ENCODE measurements around the gene MTSS2. TPM values are rescaled to one million over a fixed set of nuclear protein-coding genes. Genes with fewer than 3 reads are reported as not detected.

The MTSS2 gene
- total RNA-seq, 1 donor from 2014 or later = 83.9 TPM

DNA sequence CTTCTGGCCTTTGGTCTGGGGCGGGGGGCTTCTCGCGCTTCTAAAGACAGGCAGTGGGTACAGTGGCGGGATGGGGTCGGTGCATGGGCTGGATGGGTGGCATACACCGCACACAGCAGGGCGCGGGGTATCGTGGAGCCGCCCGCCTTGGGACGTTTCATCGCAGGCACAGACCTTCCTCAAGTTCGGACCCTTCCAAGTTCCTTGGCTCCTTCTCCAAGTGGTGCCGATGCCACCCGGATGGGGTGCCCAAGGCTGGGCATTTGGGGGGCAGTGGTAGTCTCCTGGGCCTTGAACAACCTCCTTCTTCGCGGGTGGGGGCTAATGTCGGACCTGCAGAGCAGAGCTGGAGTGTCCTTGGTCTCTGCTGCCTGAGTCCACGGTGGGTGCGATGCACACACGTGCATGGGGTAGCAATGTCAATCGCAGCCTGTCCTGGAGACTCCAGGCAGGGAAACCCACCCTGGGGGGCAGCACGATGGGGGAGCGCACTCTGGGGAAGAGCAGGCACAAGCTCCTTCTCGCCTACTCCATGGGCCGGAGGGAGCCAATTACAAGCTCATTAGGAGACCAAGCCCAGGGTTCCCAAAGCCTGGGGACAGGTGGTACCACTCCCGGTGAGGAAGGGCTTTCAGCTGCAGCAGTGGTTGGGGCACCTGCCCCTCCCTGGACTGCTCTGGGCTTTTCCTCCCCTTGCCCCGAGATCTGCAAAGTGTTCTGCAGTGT lies 686 bp upstream of the MTSS2 start:
- Histone ChIP-seq H3K27ac (replicated peaks) (peak overlapping the region; percentile 93), H3K4me1 (peaks cover 96% of the 10 kb centered on the region), H3K36me3 (no peaks in the 10 kb centered on the region), H3K4me3 (peak overlapping the region; percentile 87), H3K27me3 (ENCODE audit: low read depth) (no peaks in the 10 kb centered on the region), H3K9me3 (replicated peaks) (no peaks in the 10 kb centered on the region)
- intact Hi-C loops (cut with micrococcal nuclease) = loop anchor here (10.0 kb wide), 1 partner anchor 58 kb away; no protein-coding TSS in a partner anchor
- TF ChIP-seq, protein P1, sequence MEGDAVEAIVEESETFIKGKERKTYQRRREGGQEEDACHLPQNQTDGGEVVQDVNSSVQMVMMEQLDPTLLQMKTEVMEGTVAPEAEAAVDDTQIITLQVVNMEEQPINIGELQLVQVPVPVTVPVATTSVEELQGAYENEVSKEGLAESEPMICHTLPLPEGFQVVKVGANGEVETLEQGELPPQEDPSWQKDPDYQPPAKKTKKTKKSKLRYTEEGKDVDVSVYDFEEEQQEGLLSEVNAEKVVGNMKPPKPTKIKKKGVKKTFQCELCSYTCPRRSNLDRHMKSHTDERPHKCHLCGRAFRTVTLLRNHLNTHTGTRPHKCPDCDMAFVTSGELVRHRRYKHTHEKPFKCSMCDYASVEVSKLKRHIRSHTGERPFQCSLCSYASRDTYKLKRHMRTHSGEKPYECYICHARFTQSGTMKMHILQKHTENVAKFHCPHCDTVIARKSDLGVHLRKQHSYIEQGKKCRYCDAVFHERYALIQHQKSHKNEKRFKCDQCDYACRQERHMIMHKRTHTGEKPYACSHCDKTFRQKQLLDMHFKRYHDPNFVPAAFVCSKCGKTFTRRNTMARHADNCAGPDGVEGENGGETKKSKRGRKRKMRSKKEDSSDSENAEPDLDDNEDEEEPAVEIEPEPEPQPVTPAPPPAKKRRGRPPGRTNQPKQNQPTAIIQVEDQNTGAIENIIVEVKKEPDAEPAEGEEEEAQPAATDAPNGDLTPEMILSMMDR (IDR thresholded peaks at IDR 0.05; ENCODE audit: borderline replicate concordance) = no peak
- no peak for DNase-seq

DNA sequence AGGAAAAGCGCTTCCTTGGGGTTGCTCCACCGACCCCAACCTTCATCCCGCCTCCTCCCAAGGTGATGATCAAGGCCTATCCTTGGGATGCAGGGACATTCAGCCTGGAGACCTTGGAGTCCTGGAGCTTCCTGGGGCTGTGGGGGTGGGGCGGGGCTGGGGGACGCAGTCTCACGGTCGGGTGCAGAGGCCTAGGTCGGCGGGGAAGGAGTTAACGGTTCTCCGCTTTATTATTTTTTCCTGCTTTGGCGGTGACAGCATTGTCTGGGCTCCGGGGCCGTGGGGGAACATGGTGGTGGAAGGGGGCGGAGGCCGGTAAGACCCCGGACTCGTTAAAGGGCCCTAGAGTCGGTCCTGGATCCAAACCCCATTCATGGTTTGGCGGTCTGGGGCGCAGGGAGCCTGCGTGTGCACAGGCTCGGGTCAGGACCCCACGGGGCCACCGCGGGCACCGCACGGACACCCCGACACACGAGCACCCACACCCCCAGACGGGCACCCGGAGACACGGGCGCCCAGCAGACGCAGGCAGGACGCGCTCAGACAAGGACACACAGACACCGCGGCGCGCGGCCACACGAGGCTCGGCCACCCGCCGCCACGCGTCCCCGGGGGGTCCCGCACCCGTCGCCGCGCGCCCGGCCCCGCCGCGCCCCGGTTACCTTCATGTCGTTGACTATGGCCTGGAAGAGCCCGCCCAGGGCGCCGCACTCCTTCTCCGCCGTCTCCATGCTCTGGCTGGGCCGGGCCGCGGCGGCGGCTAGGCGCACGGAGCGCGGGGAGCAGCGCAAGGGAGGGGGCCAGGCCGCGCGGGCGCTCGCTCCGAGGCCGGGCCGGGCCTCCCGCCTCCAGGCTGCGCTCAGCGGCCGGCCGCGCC lies 554 bp downstream of the MTSS2 start:
- no peaks in the 10 kb centered on the region for H3K36me3 ChIP-seq
- H3K9me3 ChIP-seq (replicated peaks) = no peaks in the 10 kb centered on the region
- H3K4me3 ChIP-seq = peak overlapping the region; percentile 87
- peak overlapping the region; percentile 93 for H3K27ac ChIP-seq (replicated peaks)
- DNase-seq = no peak
- TF ChIP-seq, protein P1 (IDR thresholded peaks at IDR 0.05; ENCODE audit: borderline replicate concordance) = no peak
- H3K27me3 ChIP-seq (ENCODE audit: low read depth) = no peaks in the 10 kb centered on the region
- H3K4me1 ChIP-seq = peaks cover 96% of the 10 kb centered on the region
- intact Hi-C loops (cut with micrococcal nuclease) = loop anchor here (10.0 kb wide), 1 partner anchor 60 kb away; no protein-coding TSS in a partner anchor

DNA sequence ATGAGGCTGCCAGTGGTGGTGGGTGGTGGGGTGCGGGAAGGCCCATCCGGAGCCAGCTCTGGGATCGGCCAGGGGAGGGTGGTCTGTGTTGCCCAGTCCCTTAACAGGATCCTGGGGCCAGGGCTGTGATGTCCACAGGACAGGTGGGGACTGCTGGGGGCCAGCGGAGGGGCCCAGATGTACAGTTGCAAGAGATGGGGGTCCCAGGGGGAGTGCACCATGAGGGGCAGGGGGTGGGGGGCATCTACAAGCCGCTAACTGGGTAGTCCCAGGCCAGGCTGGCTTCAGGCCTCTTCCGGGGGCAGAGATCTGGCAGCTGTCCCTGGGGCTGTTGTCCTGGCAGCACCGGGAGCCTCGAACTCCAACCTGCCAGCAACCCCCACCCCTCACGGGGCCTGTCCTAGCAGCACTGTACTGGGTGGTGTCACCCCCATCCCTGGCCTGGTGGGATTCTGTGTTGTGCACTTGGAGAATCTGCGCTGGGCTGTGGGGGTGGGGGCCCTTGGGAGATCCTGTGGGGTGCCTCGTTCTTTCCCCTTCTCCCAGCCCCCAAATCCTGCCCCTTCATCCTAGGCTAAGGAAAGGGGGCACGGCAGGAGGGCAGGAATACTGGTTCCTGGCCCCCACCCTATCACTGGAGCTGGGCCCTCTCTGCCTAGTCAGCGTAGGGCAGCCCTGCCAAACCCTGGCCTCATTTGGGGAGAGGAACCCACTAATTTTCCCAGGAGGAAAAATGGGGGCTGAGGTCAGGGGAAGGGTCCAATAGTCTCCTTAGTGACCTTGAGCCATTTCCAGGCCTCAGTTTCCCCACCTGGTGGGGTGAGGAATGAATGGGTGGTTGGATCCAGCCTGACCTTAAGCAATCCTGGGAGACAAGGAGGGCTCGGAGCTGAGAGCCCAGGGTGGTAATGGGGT lies 1.4 kb downstream of the MTSS2 start:
- peaks cover 94% of the 10 kb centered on the region for H3K4me1 ChIP-seq
- peak overlapping the region; percentile 93 for H3K27ac ChIP-seq (replicated peaks)
- intact Hi-C loops (cut with micrococcal nuclease) = loop anchor here (10.0 kb wide), 1 partner anchor 60 kb away; no protein-coding TSS in a partner anchor
- H3K4me3 ChIP-seq = peak overlapping the region; percentile 87
- no peak for DNase-seq
- no peaks in the 10 kb centered on the region for H3K27me3 ChIP-seq (ENCODE audit: low read depth)
- peaks cover 5% of the 10 kb centered on the region for H3K36me3 ChIP-seq
- no peaks in the 10 kb centered on the region for H3K9me3 ChIP-seq (replicated peaks)
- TF ChIP-seq, protein P1 (IDR thresholded peaks at IDR 0.05; ENCODE audit: borderline replicate concordance) = no peak

DNA sequence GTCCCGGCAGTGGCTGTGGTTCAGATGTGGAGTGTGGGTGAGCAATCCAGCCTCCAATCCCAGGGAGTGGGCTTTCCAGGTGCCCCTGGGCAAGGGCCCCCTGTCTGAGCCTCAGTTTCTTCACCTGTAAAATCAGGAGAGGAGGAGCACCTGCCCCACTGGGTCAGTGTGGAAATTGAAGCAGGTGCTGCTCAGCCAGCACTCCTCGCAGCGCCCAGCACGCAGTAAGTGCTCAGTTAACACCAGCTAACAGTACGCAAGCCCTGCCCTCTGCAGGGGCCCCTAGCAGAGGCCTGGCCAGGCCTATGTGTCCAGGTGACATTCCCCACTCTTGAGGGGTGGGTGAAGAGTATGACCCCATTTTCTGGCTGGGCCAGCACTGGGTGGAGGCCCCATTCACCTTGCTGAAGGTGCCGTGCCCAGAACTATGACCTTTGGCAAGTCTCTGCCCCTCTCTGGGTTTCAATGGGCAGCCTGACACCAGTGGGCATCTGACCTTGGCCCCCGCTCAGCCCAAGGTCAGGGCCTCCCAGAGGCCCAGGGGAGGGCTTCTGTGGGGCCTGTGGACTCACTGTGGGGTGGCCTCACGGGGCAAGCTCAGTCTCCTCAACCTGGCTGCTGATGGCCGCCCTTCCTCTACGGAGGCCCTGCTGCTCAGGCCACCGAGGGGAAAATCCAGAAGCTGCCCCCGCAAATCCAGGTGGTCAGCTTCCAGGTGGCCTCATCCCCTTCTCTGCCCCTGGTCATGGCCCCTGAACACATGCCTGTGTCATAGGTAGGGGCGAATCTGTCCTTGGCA lies 2.5 kb downstream of the MTSS2 start:
- TF ChIP-seq, protein P1 (IDR thresholded peaks at IDR 0.05; ENCODE audit: borderline replicate concordance) = no peak
- no peak for DNase-seq
- Histone ChIP-seq H3K27me3 (ENCODE audit: low read depth) (no peaks in the 10 kb centered on the region), H3K9me3 (replicated peaks) (no peaks in the 10 kb centered on the region), H3K27ac (replicated peaks) (peak overlapping the region; percentile 93), H3K36me3 (peaks cover 16% of the 10 kb centered on the region), H3K4me1 (peaks cover 89% of the 10 kb centered on the region), H3K4me3 (peak overlapping the region; percentile 87)
- intact Hi-C loops (cut with micrococcal nuclease) = loop anchor here (10.0 kb wide), 1 partner anchor 61 kb away; no protein-coding TSS in a partner anchor
